K562 (cell line): ENCODE measurements around the gene RGPD8. TPM values are rescaled to one million over a fixed set of nuclear protein-coding genes. Genes with fewer than 3 reads are reported as not detected.
A peak's percentile ranks its signal among the peaks of the same experiment; 100 is the strongest.
"Not testable (repeated sequence)": the region's sequence is repeated elsewhere in the genome, so short reads cannot be mapped to it uniquely, and the experiment has no call there.

ENCODE experiments used
- ATAC-seq: fragments of 200-7000 bp; cut with Tn5 transposase; 3 replicates; pipeline ENCODE4 v1.9.1; 2020; ENCODE audit warnings: moderate library complexity
- BruUV-seq: library from RNA; stranded (reverse); fragments of 400-500 nt; replicated peaks from 2 replicates; lab custom pipeline; 2021; lab: Mats Ljungman, UMichigan
- CTCF ChIA-PET: fragments of 300-600 bp; formaldehyde crosslinking; extraction: SDS; loops from one replicate; lab custom pipeline; 2021; ENCODE audit warnings: low intra/inter-chr PET ratio; lab: Yijun Ruan, JAX
- POLR2A ChIA-PET: fragments of 300-600, 350-650 bp; sonication (Branson Sonifier 250); formaldehyde crosslinking; extraction: SDS; loops from one replicate; lab custom pipeline; 2021; ENCODE audit warnings: antibody characterized with exemption, inconsistent platforms; lab: Yijun Ruan, JAX
- DNase-seq, 4 experiments: peaks; one replicate each; pipeline versions ENCODE4 v3.0.0 to v3.0.0-alpha.2; 2011 to 2018; ENCODE audit warnings: low spot score in 3 of 4, mixed read lengths in 3 of 4; ENCODE audit errors: extremely low read depth in 1 of 4
- FAIRE-seq: peaks from 2 replicates; lab custom pipeline; 2011; peaks lifted over from hg19 to GRCh38; lab: Jason Lieb, UNC
- H2AFZ ChIP-seq: 2 replicates; pipeline ENCODE4 v1.6.0; 2011; ENCODE audit warnings: low read depth, low read length, control low read depth, inconsistent platforms
- H3K27ac ChIP-seq: fragments of 200-600 bp; 3 replicates; pipeline ENCODE4 v1.8.0; 2011; ENCODE audit warnings: low read depth, mild to moderate bottlenecking, control low read depth, inconsistent platforms, low read length, moderate library complexity, mixed read lengths; ENCODE audit errors: extremely low read depth
- H3K27me3 ChIP-seq, 2 experiments: fragments of 300-600 bp in 1 of 2; 2 replicates in 1 of 2; 3 replicates in 1 of 2; pipeline versions ENCODE4 v1.6.0 to v1.8.0; 2011; ENCODE audit warnings: inconsistent platforms in 2 of 2, low read length in 2 of 2, mild to moderate bottlenecking in 1 of 2, mixed read lengths in 1 of 2, moderate library complexity in 1 of 2; ENCODE audit not compliant: control insufficient read depth in 2 of 2, insufficient read depth in 2 of 2
- H3K36me3 ChIP-seq: fragments of 300-600 bp; 3 replicates; pipeline ENCODE4 v1.8.0; 2011; ENCODE audit warnings: mild to moderate bottlenecking, low read length, inconsistent platforms; ENCODE audit not compliant: control insufficient read depth, insufficient read depth
- H3K4me1 ChIP-seq, 2 experiments: fragments of 200-600 bp in 1 of 2; replicated peaks in 1 of 2; 2 replicates in 1 of 2; 3 replicates in 1 of 2; pipeline versions ENCODE4 v1.5.1 to v1.8.0; 2011; ENCODE audit warnings: inconsistent platforms in 2 of 2, low read length in 2 of 2, mild to moderate bottlenecking in 1 of 2, mixed read lengths in 1 of 2, moderate library complexity in 1 of 2; ENCODE audit not compliant: control insufficient read depth in 2 of 2, insufficient read depth in 2 of 2
- H3K4me2 ChIP-seq: 2 replicates; pipeline ENCODE4 v1.6.1; 2011; ENCODE audit warnings: low read length, control low read depth, inconsistent platforms, mixed read lengths; ENCODE audit not compliant: insufficient read depth
- H3K4me3 ChIP-seq: fragments of 200-600 bp; sonication (generic), shearing (Covaris generic); 2 replicates; pipeline ENCODE4 v1.5.1; 2016; ENCODE audit warnings: control low read depth, inconsistent platforms
- H3K79me2 ChIP-seq: fragments of 200-600 bp; 3 replicates; pipeline ENCODE4 v1.8.0; 2011; ENCODE audit warnings: low read length, inconsistent platforms; ENCODE audit not compliant: control insufficient read depth, insufficient read depth
- H3K9ac ChIP-seq, 2 experiments: 2 replicates each; pipeline versions ENCODE4 v1.6.0 to v1.6.1; 2011; ENCODE audit warnings: low read depth in 2 of 2, low read length in 2 of 2, control low read depth in 1 of 2, inconsistent platforms in 1 of 2, mild to moderate bottlenecking in 1 of 2, mixed read lengths in 1 of 2; ENCODE audit not compliant: insufficient read depth in 1 of 2
- H3K9me1 ChIP-seq: one replicate; pipeline ENCODE4 v1.6.0; 2011; ENCODE audit warnings: inconsistent platforms, mild to moderate bottlenecking, low read length, moderate library complexity; ENCODE audit not compliant: control insufficient read depth, insufficient read depth
- H3K9me3 ChIP-seq: replicated peaks from 2 replicates; pipeline ENCODE4 v1.5.1; 2011; ENCODE audit warnings: low read depth, low read length, inconsistent platforms; ENCODE audit not compliant: control insufficient read depth, insufficient read depth
- H4K20me1 ChIP-seq: replicated peaks from 2 replicates; pipeline ENCODE4 v1.6.1; 2011; ENCODE audit warnings: low read length, inconsistent platforms, mixed read lengths; ENCODE audit not compliant: control insufficient read depth, insufficient read depth
- RAD21 ChIP-seq, 2 experiments: fragments of 250-450 bp in 1 of 2; fragments of 450-650 bp in 1 of 2; sonication (Bioruptor Pico) in 1 of 2; formaldehyde crosslinking in 1 of 2; IDR thresholded peaks in 1 of 2; conservative IDR thresholded peaks in 1 of 2; 2 replicates each; pipeline versions ENCODE4 v1.4.0 to v1.8.0; 2020 to 2022; ENCODE audit warnings: mild to moderate bottlenecking in 2 of 2, moderate library complexity in 1 of 2
- REST ChIP-seq, 2 experiments: fragments of 450-650 bp; formaldehyde crosslinking in 1 of 2; IDR thresholded peaks; 2 replicates each; pipeline versions ENCODE4 v1.4.0 to v1.6.1; 2014 to 2020; ENCODE audit warnings: mild to moderate bottlenecking in 2 of 2, borderline replicate concordance in 1 of 2, low read depth in 1 of 2
- WGBS: fragments of 100-300 bp; shearing (Covaris generic); methylation state at CpG from one replicate; pipeline ENCODE4 v1.1.6; 2016; ENCODE audit warnings: low coverage, mixed read lengths; ENCODE audit not compliant: insufficient coverage; ENCODE audit errors: missing lambda C conversion rate; 5-methylcytosine and 5-hydroxymethylcytosine counted together
- in situ Hi-C: fragments of 300-500 bp; cut with MboI; formaldehyde crosslinking; loops from 4 replicates; pipeline ENCODE4 v1.15.0; 2018; ENCODE audit warnings: inconsistent platforms, mixed read lengths
- intact Hi-C: fragments of 100-400 bp; cut with micrococcal nuclease; formaldehyde crosslinking; loops from 2 replicates; pipeline ENCODE4 v1.14.2; 2022
- polyA plus RNA-seq, 8 experiments: library from polyadenylated mRNA; depleted of rRNA in 4 of 8; stranded (reverse) in 5 of 8; unstranded in 3 of 8; fragments of >200 nt; fragmentation: Nextera tagmentation in 2 of 8; fragmentation: Illumina TruSeq in 1 of 8; extraction: Ambion mirVana in 2 of 8; extraction: Trizol in 1 of 8; gene quantifications; 2 replicates each; pipeline versions ENCODE4 v1.2.1 to v1.2.3, GENCODE V29; 2011 to 2014; ENCODE audit warnings: inconsistent platforms in 1 of 8, missing spikeins in 1 of 8
- total RNA-seq, 7 experiments: library from RNA; depleted of rRNA in 6 of 7; stranded (reverse); fragments of >200 nt in 6 of 7; fragmentation: Illumina TruSeq in 2 of 7; extraction: Trizol in 2 of 7; gene quantifications; 2 replicates each; pipeline versions ENCODE4 v1.2.1 to v1.2.3, GENCODE V29; 2011 to 2021; ENCODE audit warnings: low replicate concordance in 1 of 7
- TF ChIP-seq, protein P1 (sequence below), 3 experiments: IDR thresholded peaks in 2 of 3; conservative IDR thresholded peaks in 1 of 3; 2 replicates each; pipeline ENCODE4 v1.5.1; 2011 to 2012; ENCODE audit warnings: low read length in 3 of 3, mild to moderate bottlenecking in 3 of 3, control low read depth in 2 of 3, improper control_type of control experiment in 1 of 3, inconsistent platforms in 1 of 3, low read depth in 1 of 3, mixed read lengths in 1 of 3, moderate library complexity in 1 of 3; ENCODE audit not compliant: insufficient read depth in 2 of 3

Gene RGPD8
- total and polyA plus RNA-seq, 9 of the 15 experiments (the other 6 are each of a cell fraction or from before 2014, with no cell fraction given), result 0.03 to 0.47 (median 0.12) TPM; not detected in 1

- ATAC-seq, H4K20me1 ChIP-seq, H3K27ac ChIP-seq, intact Hi-C loops, POLR2A ChIA-PET, H3K9me1 ChIP-seq, H3K4me1 ChIP-seq, in situ Hi-C loops, H3K9me3 ChIP-seq, BruUV-seq, H3K27me3 ChIP-seq, CTCF ChIA-PET, H3K36me3 ChIP-seq, H3K9ac ChIP-seq, DNase-seq, H3K4me3 ChIP-seq, FAIRE-seq, H2AFZ ChIP-seq, H3K4me2 ChIP-seq, H3K79me2 ChIP-seq: not testable (repeated sequence)
- WGBS, result 14% methylated on average over 1 of the region's 3 CpGs
Measured at GRCh38 chr2:112424553-112424952, 8.9 kb downstream of the RGPD8 start.

DNA sequence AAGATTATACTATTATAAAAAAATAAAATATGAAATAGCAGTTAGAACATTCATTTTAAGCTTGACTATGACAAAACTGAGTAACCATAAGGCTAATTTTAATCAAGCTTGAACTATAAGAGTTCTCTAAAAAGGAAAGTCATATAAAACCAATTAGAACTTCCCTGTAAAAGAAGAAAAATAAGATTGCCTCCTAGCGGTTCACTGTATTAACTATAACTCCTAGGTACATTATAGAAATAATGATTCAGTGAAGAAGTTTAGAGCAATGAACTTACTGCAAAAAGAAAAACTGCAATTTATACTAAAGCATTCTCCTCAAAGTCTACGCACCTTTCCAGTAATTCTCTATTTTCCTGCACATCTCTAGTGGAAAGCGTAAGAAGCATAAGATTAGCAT, 16.6 kb downstream of the RGPD8 start:
- H3K9me1 ChIP-seq; H3K9ac ChIP-seq; H3K27ac ChIP-seq; H3K4me1 ChIP-seq; FAIRE-seq; H3K27me3 ChIP-seq; BruUV-seq; CTCF ChIA-PET; in situ Hi-C loops; H2AFZ ChIP-seq; H3K4me2 ChIP-seq; H3K9me3 ChIP-seq; H3K79me2 ChIP-seq; POLR2A ChIA-PET; intact Hi-C loops; DNase-seq; ATAC-seq; H3K36me3 ChIP-seq; H3K4me3 ChIP-seq; H4K20me1 ChIP-seq; TF ChIP-seq REST (CRISPR knock-in tag; IDR thresholded peaks at IDR 0.05; ENCODE audit: low read depth): not testable (repeated sequence)
- TF ChIP-seq, protein P1, sequence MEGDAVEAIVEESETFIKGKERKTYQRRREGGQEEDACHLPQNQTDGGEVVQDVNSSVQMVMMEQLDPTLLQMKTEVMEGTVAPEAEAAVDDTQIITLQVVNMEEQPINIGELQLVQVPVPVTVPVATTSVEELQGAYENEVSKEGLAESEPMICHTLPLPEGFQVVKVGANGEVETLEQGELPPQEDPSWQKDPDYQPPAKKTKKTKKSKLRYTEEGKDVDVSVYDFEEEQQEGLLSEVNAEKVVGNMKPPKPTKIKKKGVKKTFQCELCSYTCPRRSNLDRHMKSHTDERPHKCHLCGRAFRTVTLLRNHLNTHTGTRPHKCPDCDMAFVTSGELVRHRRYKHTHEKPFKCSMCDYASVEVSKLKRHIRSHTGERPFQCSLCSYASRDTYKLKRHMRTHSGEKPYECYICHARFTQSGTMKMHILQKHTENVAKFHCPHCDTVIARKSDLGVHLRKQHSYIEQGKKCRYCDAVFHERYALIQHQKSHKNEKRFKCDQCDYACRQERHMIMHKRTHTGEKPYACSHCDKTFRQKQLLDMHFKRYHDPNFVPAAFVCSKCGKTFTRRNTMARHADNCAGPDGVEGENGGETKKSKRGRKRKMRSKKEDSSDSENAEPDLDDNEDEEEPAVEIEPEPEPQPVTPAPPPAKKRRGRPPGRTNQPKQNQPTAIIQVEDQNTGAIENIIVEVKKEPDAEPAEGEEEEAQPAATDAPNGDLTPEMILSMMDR (IDR thresholded peaks at IDR 0.05 in 2 of 3, conservative IDR thresholded peaks at IDR 0.05 in 1 of 3; ENCODE audit: insufficient read depth in 2 of 3, low read depth in 1 of 3, low read length in 3 of 3), result peak in 1 of 3 experiments; percentile 20; a peak in 2 of 6 replicates
- TF ChIP-seq REST (IDR thresholded peaks at IDR 0.05; ENCODE audit: borderline replicate concordance), result peak; percentile 26; the same call in 1 of the 2 replicates
- TF ChIP-seq RAD21 (CRISPR knock-in tag; conservative IDR thresholded peaks at IDR 0.05 in 1 of 2, IDR thresholded peaks at IDR 0.05 in 1 of 2), result peak in 1 of 2 experiments; percentile 41; a peak in 2 of 4 replicates
- WGBS, result 23% methylated on average over 3 of the region's 3 CpGs
